H9 (cell line): Measurements from ENCODE around the gene NPAS3. TPM values are rescaled to one million over a fixed set of nuclear protein-coding genes. Genes with fewer than 3 reads are reported as not detected.

Experiments
- DNase-seq: peaks from one replicate; pipeline ENCODE4 v3.0.0-alpha.2; 2017
- H2AFZ ChIP-seq: one replicate; pipeline ENCODE4 v1.6.1; 2013; ENCODE audit warnings: mild to moderate bottlenecking, low read length, control low read depth, moderate library complexity
- H2AK5ac ChIP-seq: 2 replicates; pipeline ENCODE4 v1.6.1; 2013; ENCODE audit warnings: low read length, control low read depth, mixed read lengths; ENCODE audit not compliant: insufficient read length
- H2BK120ac ChIP-seq: one replicate; pipeline ENCODE4 v1.6.1; 2013; ENCODE audit warnings: low read depth, mild to moderate bottlenecking, low read length, control low read depth, inconsistent platforms; ENCODE audit not compliant: poor library complexity, severe bottlenecking
- H2BK12ac ChIP-seq: 2 replicates; pipeline ENCODE4 v1.6.1; 2013; ENCODE audit warnings: low read length, control low read depth, mixed read lengths, low read depth; ENCODE audit not compliant: insufficient read length
- H2BK15ac ChIP-seq: 2 replicates; pipeline ENCODE4 v1.6.1; 2013; ENCODE audit warnings: low read depth, low read length, control low read depth
- H2BK20ac ChIP-seq: one replicate; pipeline ENCODE4 v1.6.1; 2013; ENCODE audit warnings: low read depth, mild to moderate bottlenecking, low read length, control low read depth, inconsistent platforms; ENCODE audit not compliant: poor library complexity, severe bottlenecking
- H2BK5ac ChIP-seq: 2 replicates; pipeline ENCODE4 v1.6.1; 2013; ENCODE audit warnings: low read length, control low read depth, mixed read lengths; ENCODE audit not compliant: insufficient read length
- H3K14ac ChIP-seq: 2 replicates; pipeline ENCODE4 v1.6.1; 2013; ENCODE audit warnings: low read length, control low read depth; ENCODE audit not compliant: insufficient read depth
- H3K18ac ChIP-seq: 2 replicates; pipeline ENCODE4 v1.6.1; 2013; ENCODE audit warnings: low read depth, mild to moderate bottlenecking, mixed read lengths, low read length, control low read depth; ENCODE audit not compliant: insufficient read length
- H3K23ac ChIP-seq: 2 replicates; pipeline ENCODE4 v1.6.1; 2013; ENCODE audit warnings: low read length, control low read depth, mixed read lengths, low read depth; ENCODE audit not compliant: insufficient read length
- H3K23me2 ChIP-seq: 2 replicates; pipeline ENCODE4 v1.6.1; 2013; ENCODE audit warnings: low read depth, mild to moderate bottlenecking, mixed read lengths, low read length, control low read depth; ENCODE audit not compliant: insufficient read length, poor library complexity, severe bottlenecking
- H3K27ac ChIP-seq: 2 replicates; pipeline ENCODE4 v1.5.1; 2013; ENCODE audit warnings: low read length, control low read depth, mixed read lengths, low read depth; ENCODE audit not compliant: insufficient read length
- H3K27me3 ChIP-seq: 2 replicates; pipeline ENCODE4 v1.6.1; 2013; ENCODE audit warnings: low read length, control low read depth, inconsistent platforms; ENCODE audit not compliant: insufficient read depth
- H3K4ac ChIP-seq: 2 replicates; pipeline ENCODE4 v1.6.1; 2013; ENCODE audit warnings: low read depth, mild to moderate bottlenecking, control low read depth, inconsistent platforms, low read length, moderate library complexity
- H3K4me1 ChIP-seq: 2 replicates; pipeline ENCODE4 v1.6.1; 2013; ENCODE audit warnings: low read length, control low read depth, inconsistent platforms; ENCODE audit not compliant: insufficient read depth
- H3K4me2 ChIP-seq: 2 replicates; pipeline ENCODE4 v1.6.1; 2013; ENCODE audit warnings: low read length, control low read depth, mixed read lengths; ENCODE audit not compliant: insufficient read length, insufficient read depth
- H3K56ac ChIP-seq: 2 replicates; pipeline ENCODE4 v1.6.1; 2013; ENCODE audit warnings: low read depth, mild to moderate bottlenecking, mixed read lengths, low read length, control low read depth; ENCODE audit not compliant: insufficient read length
- H3K79me1 ChIP-seq: 2 replicates; pipeline ENCODE4 v1.6.1; 2013; ENCODE audit warnings: low read depth, mild to moderate bottlenecking, moderate library complexity, low read length, control low read depth, inconsistent platforms; ENCODE audit not compliant: insufficient read depth, poor library complexity, severe bottlenecking
- H3K79me2 ChIP-seq: 2 replicates; pipeline ENCODE4 v1.6.1; 2013; ENCODE audit warnings: low read length, control low read depth, inconsistent platforms; ENCODE audit not compliant: insufficient read depth
- H3K9ac ChIP-seq: 2 replicates; pipeline ENCODE4 v1.6.1; 2013; ENCODE audit warnings: low read length, control low read depth, mixed read lengths; ENCODE audit not compliant: insufficient read length; ENCODE audit errors: extremely low read depth
- H3K9me3 ChIP-seq: one replicate; pipeline ENCODE4 v1.6.1; 2013; ENCODE audit warnings: low read depth, low read length, inconsistent platforms; ENCODE audit not compliant: control insufficient read depth
- H3T11ph ChIP-seq: one replicate; pipeline ENCODE4 v1.6.1; 2013; ENCODE audit warnings: mild to moderate bottlenecking, low read length, control low read depth, inconsistent platforms
- H4K20me1 ChIP-seq: one replicate; pipeline ENCODE4 v1.6.1; 2013; ENCODE audit not compliant: control insufficient read depth, insufficient read length, insufficient read depth
- H4K5ac ChIP-seq: 2 replicates; pipeline ENCODE4 v1.6.1; 2013; ENCODE audit warnings: low read depth, mild to moderate bottlenecking, mixed read lengths, low read length, control low read depth; ENCODE audit not compliant: insufficient read length
- H4K8ac ChIP-seq: replicated peaks from 2 replicates; pipeline ENCODE4 v1.6.1; 2013; ENCODE audit warnings: low read length, control low read depth, mixed read lengths, low read depth; ENCODE audit not compliant: insufficient read length
- H4K91ac ChIP-seq: 2 replicates; pipeline ENCODE4 v1.6.1; 2013; ENCODE audit warnings: low read depth, mild to moderate bottlenecking, moderate library complexity, mixed read lengths, low read length, control low read depth; ENCODE audit not compliant: insufficient read length
- H3K27ac Mint-ChIP-seq, 3 experiments: 2 replicates in 2 of 3; 3 replicates in 1 of 3; pipeline ENCODE4 v1.8.0; 2020 to 2021; ENCODE audit warnings: mixed read lengths in 3 of 3, mild to moderate bottlenecking in 1 of 3, moderate library complexity in 1 of 3
- H3K27me3 Mint-ChIP-seq: 2 replicates; pipeline ENCODE4 v1.8.0; 2021; ENCODE audit warnings: low read depth, mild to moderate bottlenecking, moderate library complexity, mixed read lengths
- H3K36me3 Mint-ChIP-seq, 3 experiments: 2 replicates in 2 of 3; 3 replicates in 1 of 3; pipeline ENCODE4 v1.8.0; 2020 to 2021; ENCODE audit warnings: low read depth in 3 of 3, mixed read lengths in 3 of 3; ENCODE audit not compliant: insufficient read depth in 1 of 3
- H3K4me1 Mint-ChIP-seq, 2 experiments: 2 replicates each; pipeline ENCODE4 v1.8.0; 2020; ENCODE audit warnings: mixed read lengths in 2 of 2
- H3K4me3 Mint-ChIP-seq, 2 experiments: 2 replicates in 1 of 2; 3 replicates in 1 of 2; pipeline ENCODE4 v1.8.0; 2020 to 2021; ENCODE audit warnings: mild to moderate bottlenecking in 2 of 2, mixed read lengths in 2 of 2, moderate library complexity in 1 of 2
- H3K9me3 Mint-ChIP-seq, 2 experiments: 2 replicates in 1 of 2; 3 replicates in 1 of 2; pipeline ENCODE4 v1.8.0; 2020; ENCODE audit warnings: mild to moderate bottlenecking in 2 of 2, mixed read lengths in 2 of 2, moderate library complexity in 1 of 2
- WGBS: extraction: QIAGEN DNeasy Blood & Tissue Kit; methylation state at CpG from one replicate; pipeline ENCODE4 v1.1.7; 2013; ENCODE audit warnings: missing lambda C conversion rate, low lambda C conversion rate, mixed read lengths; ENCODE audit not compliant: insufficient read length; ENCODE audit errors: extremely low coverage; 5-methylcytosine and 5-hydroxymethylcytosine counted together
- total RNA-seq: library from RNA; stranded (reverse); gene quantifications from 2 replicates; pipeline ENCODE4 v1.2.1, GENCODE V29; 2021
- TF ChIP-seq, protein P1 (sequence below): fragments of 200-600 bp; sonication (generic); conservative IDR thresholded peaks from 3 replicates; pipeline ENCODE4 v1.8.0; 2021; ENCODE audit warnings: antibody characterized with exemption, mild to moderate bottlenecking

NPAS3 gene
- total RNA-seq, 1 experiment from 2014 or later: 0.17 TPM

DNA sequence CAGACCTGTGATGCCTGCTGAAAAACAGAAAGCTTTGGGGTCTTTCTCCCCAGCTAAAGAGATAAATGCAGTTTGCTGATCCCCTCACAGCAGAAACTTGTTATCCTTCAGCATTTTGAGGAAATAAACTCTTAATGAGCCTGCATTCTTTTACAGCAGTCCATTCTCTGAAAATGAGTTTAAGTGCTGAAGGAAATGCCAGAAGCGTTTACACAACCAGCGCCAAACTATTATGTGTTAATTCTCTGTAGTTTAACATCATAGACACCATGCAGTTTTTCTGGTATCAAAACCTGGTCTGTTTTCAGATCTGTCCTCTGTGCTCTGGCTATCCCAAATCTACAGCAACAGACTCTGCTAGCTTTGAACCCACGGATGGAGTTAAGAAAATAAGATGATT, 291.3 kb downstream of the NPAS3 start:
- Histone ChIP-seq H3K18ac (no peak overlapping the region), H4K91ac (no peak overlapping the region), H3K14ac (no peak overlapping the region), H3K56ac (no peak overlapping the region), H3K4me1 (no peaks in the 10 kb centered on the region), H2AK5ac (no peak overlapping the region), H4K8ac (no peak overlapping the region), H3K23me2 (no peaks in the 10 kb centered on the region), H3K79me2 (no peaks in the 10 kb centered on the region), H2BK15ac (no peak overlapping the region), H3K9ac (no peak overlapping the region), H2AFZ (no peak overlapping the region), H3K23ac (no peak overlapping the region), H2BK5ac (no peak overlapping the region), H3K4ac (no peak overlapping the region), H3K79me1 (no peaks in the 10 kb centered on the region), H3K27ac (no peak overlapping the region), H3K4me2 (no peak overlapping the region), H2BK12ac (no peak overlapping the region), H4K20me1 (no peaks in the 10 kb centered on the region), H2BK120ac (no peak overlapping the region), H2BK20ac (no peak overlapping the region), H4K5ac (no peak overlapping the region), H3K9me3 (no peaks in the 10 kb centered on the region), H3K27me3 (no peaks in the 10 kb centered on the region), H3T11ph (no peak overlapping the region)
- no peak for DNase-seq
- Mint-ChIP-seq H3K4me1 (no peaks in the 10 kb centered on the region), H3K36me3 (no peaks in the 10 kb centered on the region), H3K27ac (no peak overlapping the region), H3K27me3 (no peaks in the 10 kb centered on the region; the same call in 1 of the 2 replicates), H3K9me3 (no peaks in the 10 kb centered on the region), H3K4me3 (no peak overlapping the region)
- TF ChIP-seq, protein P1, sequence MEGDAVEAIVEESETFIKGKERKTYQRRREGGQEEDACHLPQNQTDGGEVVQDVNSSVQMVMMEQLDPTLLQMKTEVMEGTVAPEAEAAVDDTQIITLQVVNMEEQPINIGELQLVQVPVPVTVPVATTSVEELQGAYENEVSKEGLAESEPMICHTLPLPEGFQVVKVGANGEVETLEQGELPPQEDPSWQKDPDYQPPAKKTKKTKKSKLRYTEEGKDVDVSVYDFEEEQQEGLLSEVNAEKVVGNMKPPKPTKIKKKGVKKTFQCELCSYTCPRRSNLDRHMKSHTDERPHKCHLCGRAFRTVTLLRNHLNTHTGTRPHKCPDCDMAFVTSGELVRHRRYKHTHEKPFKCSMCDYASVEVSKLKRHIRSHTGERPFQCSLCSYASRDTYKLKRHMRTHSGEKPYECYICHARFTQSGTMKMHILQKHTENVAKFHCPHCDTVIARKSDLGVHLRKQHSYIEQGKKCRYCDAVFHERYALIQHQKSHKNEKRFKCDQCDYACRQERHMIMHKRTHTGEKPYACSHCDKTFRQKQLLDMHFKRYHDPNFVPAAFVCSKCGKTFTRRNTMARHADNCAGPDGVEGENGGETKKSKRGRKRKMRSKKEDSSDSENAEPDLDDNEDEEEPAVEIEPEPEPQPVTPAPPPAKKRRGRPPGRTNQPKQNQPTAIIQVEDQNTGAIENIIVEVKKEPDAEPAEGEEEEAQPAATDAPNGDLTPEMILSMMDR: no peak
- WGBS: no CpG with 5 or more reads among the region's 3 CpGs
